Gastroesophageal sphincter (tissue), 3 donors: ENCODE measurements around the gene FZR1.

ENCODE experiments used
- POLR2A ChIP-seq, 2 donors: fragments of 450-650 bp; IDR thresholded peaks; one replicate each; pipeline ENCODE4 v1.6.1; 2017; ENCODE audit warnings: antibody characterized with exemption in 2 of 2, mild to moderate bottlenecking in 2 of 2, moderate library complexity in 1 of 2
- POLR2AphosphoS5 ChIP-seq: sonication (generic); formaldehyde crosslinking; IDR thresholded peaks from one replicate; pipeline ENCODE4 v1.6.1; 2017; ENCODE audit warnings: antibody characterized with exemption
- TF ChIP-seq, protein P1 (sequence below), 4 experiments: fragments of 200-600 bp in 2 of 4; fragments of 450-650 bp in 2 of 4; sonication (generic) in 1 of 4; IDR thresholded peaks; one replicate each; pipeline ENCODE4 v1.5.1; 2017 to 2019; ENCODE audit warnings: antibody characterized with exemption in 4 of 4, mild to moderate bottlenecking in 2 of 4, moderate library complexity in 2 of 4

DNA sequence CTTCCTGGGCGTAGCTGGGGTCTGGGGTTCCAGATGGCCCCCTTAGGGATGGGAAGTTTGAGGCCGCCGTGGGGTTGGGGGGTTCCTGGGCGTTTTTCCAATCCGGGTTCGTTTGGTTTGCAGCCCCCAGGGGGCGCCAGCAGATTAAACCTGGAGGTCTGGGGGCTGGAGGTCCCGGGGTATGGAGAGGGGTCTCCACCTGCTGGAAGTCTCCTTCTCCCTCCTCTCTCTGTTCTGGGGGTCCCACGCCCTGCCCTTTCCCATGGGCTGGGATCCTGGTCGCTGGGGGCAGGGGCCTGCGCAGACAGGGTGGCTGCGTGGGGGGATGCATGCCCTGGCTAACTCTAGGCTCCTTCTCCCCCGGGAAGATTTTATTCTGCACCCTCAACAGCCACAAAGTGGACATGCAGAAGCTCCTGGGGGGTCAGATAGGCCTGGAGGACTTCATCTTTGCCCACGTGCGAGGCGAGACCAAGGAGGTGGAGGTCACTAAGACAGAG is 80.1 kb downstream of the FZR1 start:
- TF ChIP-seq POLR2AphosphoS5 (no peak), POLR2A (IDR thresholded peaks at IDR 0.05) (no peak)
- TF ChIP-seq, protein P1, sequence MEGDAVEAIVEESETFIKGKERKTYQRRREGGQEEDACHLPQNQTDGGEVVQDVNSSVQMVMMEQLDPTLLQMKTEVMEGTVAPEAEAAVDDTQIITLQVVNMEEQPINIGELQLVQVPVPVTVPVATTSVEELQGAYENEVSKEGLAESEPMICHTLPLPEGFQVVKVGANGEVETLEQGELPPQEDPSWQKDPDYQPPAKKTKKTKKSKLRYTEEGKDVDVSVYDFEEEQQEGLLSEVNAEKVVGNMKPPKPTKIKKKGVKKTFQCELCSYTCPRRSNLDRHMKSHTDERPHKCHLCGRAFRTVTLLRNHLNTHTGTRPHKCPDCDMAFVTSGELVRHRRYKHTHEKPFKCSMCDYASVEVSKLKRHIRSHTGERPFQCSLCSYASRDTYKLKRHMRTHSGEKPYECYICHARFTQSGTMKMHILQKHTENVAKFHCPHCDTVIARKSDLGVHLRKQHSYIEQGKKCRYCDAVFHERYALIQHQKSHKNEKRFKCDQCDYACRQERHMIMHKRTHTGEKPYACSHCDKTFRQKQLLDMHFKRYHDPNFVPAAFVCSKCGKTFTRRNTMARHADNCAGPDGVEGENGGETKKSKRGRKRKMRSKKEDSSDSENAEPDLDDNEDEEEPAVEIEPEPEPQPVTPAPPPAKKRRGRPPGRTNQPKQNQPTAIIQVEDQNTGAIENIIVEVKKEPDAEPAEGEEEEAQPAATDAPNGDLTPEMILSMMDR (IDR thresholded peaks at IDR 0.05), result peak in 3 of 4 experiments; percentile 42 to 76 (median 65)
